H1 (cell line): ENCODE data around the gene DOK3. TPM values are rescaled to one million over a fixed set of nuclear protein-coding genes. Genes with fewer than 3 reads are reported as not detected.

Experiments used
- HDAC6 ChIP-seq: IDR thresholded peaks from one replicate; pipeline ENCODE4 v1.7.1; 2012; ENCODE audit warnings: low read depth, mild to moderate bottlenecking, inconsistent platforms, low read length, moderate library complexity
- KDM1A ChIP-seq: fragments of 200-600, 300-600 bp; sonication (generic); IDR thresholded peaks from 2 replicates; pipeline ENCODE4 v1.7.1; 2016; ENCODE audit warnings: mild to moderate bottlenecking, low read length, borderline replicate concordance
- KDM4A ChIP-seq: IDR thresholded peaks from one replicate; pipeline ENCODE4 v1.7.1; 2012; ENCODE audit warnings: low read depth, mild to moderate bottlenecking, moderate library complexity, low read length, inconsistent platforms; ENCODE audit not compliant: severe bottlenecking
- MAFK ChIP-seq: IDR thresholded peaks from 2 replicates; pipeline ENCODE4 v1.6.1; 2012; ENCODE audit warnings: low read depth, mild to moderate bottlenecking, improper control_type of control experiment, low read length
- RNF2 ChIP-seq: fragments of 200-900, 300-1000 bp; sonication (generic); IDR thresholded peaks from 2 replicates; pipeline ENCODE4 v1.7.1; 2016; ENCODE audit warnings: borderline replicate concordance, low read depth, mild to moderate bottlenecking, antibody characterized with exemption, low read length; ENCODE audit not compliant: poor library complexity, severe bottlenecking; ENCODE audit errors: missing control alignments
- SP4 ChIP-seq: IDR thresholded peaks from 2 replicates; pipeline ENCODE4 v1.6.1; 2012; ENCODE audit warnings: low read length, inconsistent platforms
- TAF7 ChIP-seq: optimal IDR thresholded peaks from 2 replicates; pipeline ENCODE3; 2011; ENCODE audit warnings: low read depth, mild to moderate bottlenecking, inconsistent platforms, low read length, moderate library complexity, borderline replicate concordance
- polyA plus RNA-seq, 7 experiments: library from polyadenylated mRNA; depleted of rRNA in 3 of 7; stranded (reverse) in 5 of 7; unstranded in 2 of 7; fragments of >200 nt in 5 of 7; fragments of 200-250 nt in 2 of 7; gene quantifications; 1 replicate in 5 of 7; 2 replicates in 1 of 7; 4 replicates in 1 of 7; pipeline versions ENCODE4 v1.2.1 to v1.2.3, GENCODE V29; 2011 to 2013; ENCODE audit warnings: missing spikeins in 2 of 7, mixed read lengths in 2 of 7
- total RNA-seq: library from RNA; stranded (reverse); fragmentation: NEBNext Ultra II Directional; extraction: Animal tissue kit (Norgen Biotek cat#: 25700); gene quantifications from 2 replicates; pipeline ENCODE4 v1.2.1, GENCODE V29; 2021
- TF ChIP-seq, protein P1 (sequence below): IDR thresholded peaks from 2 replicates; pipeline ENCODE4 v1.6.1; 2012; ENCODE audit warnings: inconsistent platforms

The DOK3 gene
- total and polyA plus RNA-seq, 2 of the 8 experiments (the other 6 are each of a cell fraction or from before 2014, with no cell fraction given), result 4.2 to 6.4 TPM

DNA sequence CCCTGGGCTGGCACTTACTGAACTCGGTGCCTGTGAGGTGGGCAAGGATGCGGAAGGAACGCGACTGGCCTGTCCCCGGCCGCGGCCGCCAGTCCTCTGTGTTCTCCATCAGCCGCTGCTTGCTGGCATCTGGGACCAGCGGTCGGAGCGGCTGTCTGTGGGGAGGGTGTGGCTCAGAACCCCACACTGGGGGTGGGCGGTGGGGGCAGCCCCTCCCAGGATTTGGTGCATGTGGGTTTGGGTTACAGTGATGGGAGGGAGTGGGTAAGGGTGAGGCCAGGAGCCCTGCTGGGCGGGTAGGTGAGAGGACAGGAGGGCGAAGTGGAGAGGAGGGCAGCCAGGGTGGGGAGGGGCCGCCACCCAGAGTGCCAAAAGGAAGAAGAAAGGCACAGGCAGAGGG, 18.6 kb downstream of the DOK3 start (continued):
- TF ChIP-seq KDM1A (no peak), HDAC6 (no peak), RNF2 (no peak), MAFK (no peak), SP4 (no peak), KDM4A (no peak), TAF7 (no peak)
- TF ChIP-seq, protein P1, sequence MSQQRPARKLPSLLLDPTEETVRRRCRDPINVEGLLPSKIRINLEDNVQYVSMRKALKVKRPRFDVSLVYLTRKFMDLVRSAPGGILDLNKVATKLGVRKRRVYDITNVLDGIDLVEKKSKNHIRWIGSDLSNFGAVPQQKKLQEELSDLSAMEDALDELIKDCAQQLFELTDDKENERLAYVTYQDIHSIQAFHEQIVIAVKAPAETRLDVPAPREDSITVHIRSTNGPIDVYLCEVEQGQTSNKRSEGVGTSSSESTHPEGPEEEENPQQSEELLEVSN, result no peak
